ENCODE results near the gene ASTL. TPM values are rescaled to one million over a fixed set of nuclear protein-coding genes. Genes with fewer than 3 reads are reported as not detected.
"Not testable (repeated sequence)": the region's sequence is repeated elsewhere in the genome, so short reads cannot be mapped to it uniquely, and the experiment has no call there.

The ASTL gene
- total RNA-seq, 2 experiments from 2014 or later = 0.34 TPM; not detected in 1

DNA sequence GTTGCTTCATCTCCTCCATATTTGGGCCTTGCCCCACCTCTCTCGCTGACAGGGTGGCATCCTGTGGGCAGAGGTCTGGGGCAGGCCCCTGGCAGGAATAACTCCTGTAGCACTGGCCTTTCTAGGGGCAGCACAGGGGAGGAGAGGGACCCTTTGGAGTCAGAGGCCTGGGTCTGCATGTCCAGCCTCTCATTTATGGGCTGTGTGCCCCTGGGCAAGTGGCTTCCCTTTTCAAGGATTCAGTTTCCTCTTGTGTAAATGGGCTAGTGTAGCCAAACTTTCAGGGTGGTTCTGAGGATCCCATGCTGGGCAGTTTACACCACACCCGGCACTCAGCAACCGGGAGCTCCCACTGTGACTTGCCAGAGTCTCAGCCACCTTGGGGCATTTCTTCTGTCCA lies 45.4 kb downstream of the ASTL start:
- ChIA-PET POLR2A (interaction anchor here (1.0 kb wide), 1 partner anchor 14 kb away, joined by 3 read pairs; no protein-coding TSS in a partner anchor), CTCF (interaction anchor here (0.8 to 1.8 kb wide), 2 partner anchors 9 to 82 kb away, joined by 3 to 8 read pairs; no protein-coding TSS in a partner anchor)
- Mint-ChIP-seq H3K9me3 (ENCODE audit: insufficient read depth) (no peaks in the 10 kb centered on the region), H3K27me3 (ENCODE audit: low read depth) (peaks cover 2% of the 10 kb centered on the region), H3K4me3 (no peak overlapping the region), H3K36me3 (ENCODE audit: low read depth) (no peaks in the 10 kb centered on the region), H3K27ac (no peak overlapping the region), H3K4me1 (ENCODE audit: low read depth) (no peaks in the 10 kb centered on the region)
- no peak for ATAC-seq
- no peak for DNase-seq

DNA sequence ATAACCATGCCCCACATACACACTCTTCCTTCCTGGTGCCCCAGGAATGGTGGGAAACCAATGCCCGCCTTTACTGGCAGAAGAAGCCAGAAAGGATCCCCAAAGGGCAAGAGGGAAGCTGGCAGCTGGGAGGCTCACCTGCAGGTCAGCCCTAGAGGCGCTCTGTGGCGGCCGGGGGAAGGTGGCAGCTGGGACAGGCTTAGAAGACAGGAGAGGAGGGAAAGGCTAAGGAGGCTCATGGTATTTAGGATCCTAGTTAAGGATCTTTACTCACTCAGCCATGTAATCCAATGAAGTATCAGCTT lies 45.8 kb downstream of the ASTL start:
- H3K9me3 Mint-ChIP-seq (ENCODE audit: insufficient read depth) = no peaks in the 10 kb centered on the region
- ATAC-seq (no peak), DNase-seq (no peak)
- no peak overlapping the region for H3K4me3 Mint-ChIP-seq
- no peaks in the 10 kb centered on the region for H3K36me3 Mint-ChIP-seq (ENCODE audit: low read depth)
- H3K27ac Mint-ChIP-seq = no peak overlapping the region
- POLR2A ChIA-PET = interaction anchor here (1.0 kb wide), 1 partner anchor 13 kb away, joined by 3 read pairs; no protein-coding TSS in a partner anchor
- no peaks in the 10 kb centered on the region for H3K4me1 Mint-ChIP-seq (ENCODE audit: low read depth)
- CTCF ChIA-PET = interaction anchor here (0.8 to 1.8 kb wide), 2 partner anchors 9 to 82 kb away, joined by 3 to 8 read pairs; no protein-coding TSS in a partner anchor
- peaks cover 2% of the 10 kb centered on the region for H3K27me3 Mint-ChIP-seq (ENCODE audit: low read depth)

DNA sequence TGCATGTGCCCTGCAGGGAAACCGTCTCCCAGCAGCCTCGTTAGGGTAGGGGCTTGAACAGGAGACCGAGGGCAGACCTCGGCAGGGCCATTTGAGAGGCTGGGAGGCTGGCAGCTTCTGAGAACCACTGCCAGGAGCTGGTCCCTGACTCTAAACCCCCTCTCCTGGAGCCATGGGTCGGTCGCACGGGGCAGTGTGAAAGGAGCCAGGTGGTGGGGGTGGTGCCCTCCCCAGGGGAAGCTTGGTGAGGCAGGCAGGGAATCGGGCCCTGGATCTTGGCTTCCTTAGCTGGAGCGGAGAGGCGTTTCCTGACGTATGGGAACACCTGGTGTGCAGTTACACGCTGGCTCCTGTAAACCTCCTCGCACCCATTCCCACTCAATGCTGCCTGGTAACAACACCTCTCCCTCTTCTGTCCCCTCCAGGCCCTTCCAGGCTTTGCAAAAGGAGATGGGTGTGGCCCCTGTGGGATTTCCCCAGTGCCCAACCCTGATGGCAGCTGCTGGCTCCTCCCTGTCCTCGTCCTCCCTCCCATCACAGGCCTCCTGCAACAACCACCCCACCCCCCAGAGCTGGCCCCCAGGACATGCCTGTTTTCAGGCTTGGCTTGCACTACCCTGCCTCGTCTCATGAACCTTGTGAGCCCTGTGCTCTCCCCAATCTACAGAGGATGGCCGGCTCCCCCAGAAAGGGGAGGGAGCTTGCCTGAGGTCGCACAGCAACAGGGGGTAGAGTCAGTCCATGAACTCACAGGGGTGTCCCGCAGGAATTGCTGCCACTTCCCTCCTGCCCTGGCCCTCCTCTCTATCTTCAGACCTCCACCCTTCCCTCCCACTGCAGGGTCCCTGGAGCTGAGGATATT lies 46.4 kb downstream of the ASTL start:
- H3K27ac Mint-ChIP-seq = no peak overlapping the region
- no peaks in the 10 kb centered on the region for H3K9me3 Mint-ChIP-seq (ENCODE audit: insufficient read depth)
- no peak for DNase-seq
- H3K27me3 Mint-ChIP-seq (ENCODE audit: low read depth) = peaks cover 4% of the 10 kb centered on the region
- ChIA-PET POLR2A (no interaction called here), CTCF (interaction anchor here (1.3 to 1.8 kb wide), 2 partner anchors 17 to 83 kb away, joined by 3 to 8 read pairs; no protein-coding TSS in a partner anchor)
- H3K36me3 Mint-ChIP-seq (ENCODE audit: low read depth) = no peaks in the 10 kb centered on the region
- H3K4me1 Mint-ChIP-seq (ENCODE audit: low read depth) = no peaks in the 10 kb centered on the region
- no peak for ATAC-seq
- no peak overlapping the region for H3K4me3 Mint-ChIP-seq

DNA sequence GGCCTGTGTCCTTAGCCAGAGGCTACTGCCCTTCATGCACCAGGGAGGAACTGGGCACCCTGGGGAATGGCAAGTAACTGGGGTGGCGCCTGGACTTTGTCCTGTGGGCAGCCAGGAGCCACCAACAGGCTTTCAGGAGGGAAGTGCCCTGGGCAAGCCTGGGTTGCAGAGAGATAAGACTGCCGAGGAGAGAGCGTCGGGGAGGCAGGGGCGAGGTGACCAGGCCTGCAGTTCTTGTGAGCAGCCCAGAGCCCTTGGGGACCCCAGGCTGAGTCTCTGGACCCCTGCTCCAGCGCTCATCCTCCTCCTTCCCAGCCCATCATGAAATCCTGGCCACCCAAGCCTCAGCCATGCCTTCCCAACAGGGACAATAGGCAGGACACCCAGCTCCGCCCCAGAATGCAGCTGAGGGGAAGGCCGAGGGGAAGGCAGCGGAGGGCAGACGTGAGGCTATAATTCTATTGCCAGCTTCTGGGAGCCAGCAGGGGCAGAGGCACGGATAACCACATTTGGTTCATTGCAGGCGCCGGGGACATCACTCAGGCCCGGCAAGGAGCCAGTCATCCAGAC lies 47.1 kb downstream of the ASTL start:
- ChIA-PET CTCF (interaction anchor here (1.3 kb wide), 1 partner anchor 16 kb away, joined by 3 read pairs; no protein-coding TSS in a partner anchor), POLR2A (no interaction called here)
- Mint-ChIP-seq H3K36me3 (ENCODE audit: low read depth) (no peaks in the 10 kb centered on the region), H3K27me3 (ENCODE audit: low read depth) (peaks cover 4% of the 10 kb centered on the region), H3K4me3 (no peak overlapping the region), H3K27ac (no peak overlapping the region), H3K4me1 (ENCODE audit: low read depth) (no peaks in the 10 kb centered on the region), H3K9me3 (ENCODE audit: insufficient read depth) (no peaks in the 10 kb centered on the region)
- ATAC-seq (no peak), DNase-seq (no peak)

DNA sequence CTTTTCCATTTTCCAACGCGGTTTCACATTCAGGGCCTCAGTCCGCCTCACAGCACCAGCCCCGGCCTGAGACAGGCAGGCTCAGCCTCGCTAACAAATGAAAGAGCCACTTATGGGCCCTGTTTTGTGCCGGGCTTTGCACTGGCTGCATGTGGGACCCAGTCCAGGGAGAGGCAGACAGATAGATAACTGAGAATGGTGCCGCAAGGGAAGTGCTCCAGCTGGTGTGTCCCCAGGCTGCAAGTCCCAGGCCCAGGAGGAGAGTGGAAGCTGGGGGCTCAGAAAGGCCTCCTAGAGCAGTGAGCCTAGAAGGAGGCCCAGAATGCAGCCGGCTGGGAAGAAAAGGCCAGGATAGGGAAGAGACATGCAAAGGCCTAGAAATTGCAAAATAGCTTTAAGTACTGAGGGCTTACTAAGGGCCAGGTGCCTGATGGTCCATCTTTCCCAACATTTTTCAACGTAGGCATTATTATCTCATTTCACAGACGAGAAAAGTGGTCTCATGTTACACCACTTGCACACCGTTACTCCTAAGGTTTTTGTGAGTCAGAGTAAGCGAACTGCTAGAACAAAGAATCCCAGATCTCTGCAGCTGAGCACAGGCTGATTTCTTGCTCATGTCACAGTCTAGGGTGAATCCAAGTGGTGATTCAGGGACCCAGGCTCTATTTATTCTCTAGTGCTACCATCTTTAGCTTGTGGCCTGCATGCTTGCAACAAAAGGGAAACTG lies 47.9 kb downstream of the ASTL start:
- H3K27ac Mint-ChIP-seq = no peak overlapping the region
- no peaks in the 10 kb centered on the region for H3K36me3 Mint-ChIP-seq (ENCODE audit: low read depth)
- no peak for ATAC-seq
- no peak overlapping the region for H3K4me3 Mint-ChIP-seq
- no peak for DNase-seq
- POLR2A ChIA-PET = no interaction called here
- no peaks in the 10 kb centered on the region for H3K9me3 Mint-ChIP-seq (ENCODE audit: insufficient read depth)
- peaks cover 4% of the 10 kb centered on the region for H3K27me3 Mint-ChIP-seq (ENCODE audit: low read depth)
- no peaks in the 10 kb centered on the region for H3K4me1 Mint-ChIP-seq (ENCODE audit: low read depth)
- CTCF ChIA-PET = interaction anchor here (1.3 kb wide), 1 partner anchor 15 kb away, joined by 3 read pairs; no protein-coding TSS in a partner anchor

DNA sequence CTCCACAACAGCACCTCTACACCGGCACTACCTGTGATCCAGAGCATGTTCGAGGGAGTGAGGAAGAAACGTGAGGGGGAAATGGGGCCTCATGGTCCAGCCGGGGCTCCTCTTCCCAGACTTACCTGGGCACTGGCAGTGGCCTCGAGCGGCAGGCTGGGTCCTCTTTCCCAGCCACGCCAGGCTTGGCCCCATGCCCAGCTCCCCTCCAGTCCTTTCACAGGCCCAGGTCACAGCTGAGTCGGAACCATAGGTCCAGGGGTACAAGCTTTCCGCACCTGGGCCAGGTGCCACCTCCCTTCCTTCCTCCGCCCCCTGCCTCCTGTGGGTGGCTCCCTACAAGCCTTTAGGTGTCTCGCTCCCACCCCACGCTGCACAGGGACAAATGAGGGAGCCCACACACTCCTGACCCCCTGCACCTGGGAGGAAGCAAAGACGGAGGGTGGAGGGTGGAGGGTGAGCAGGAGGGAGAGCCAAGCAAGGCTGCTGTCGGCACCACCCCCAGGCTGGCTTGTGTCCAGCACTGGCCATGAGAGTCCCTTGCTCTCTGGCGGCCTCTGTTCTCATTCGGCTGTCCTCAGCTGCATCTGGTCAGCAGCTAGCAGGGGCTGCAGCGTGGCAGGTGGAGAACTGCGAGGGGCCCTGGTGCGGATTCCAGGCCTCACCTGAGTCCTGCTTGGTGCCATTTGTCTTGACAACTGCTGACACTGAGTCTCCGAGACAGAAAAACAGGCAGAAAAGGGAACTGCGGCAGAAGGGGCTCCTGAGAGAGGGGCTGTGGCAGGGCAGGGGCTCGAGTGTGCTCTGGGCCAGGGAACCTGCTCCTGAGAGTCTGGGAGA lies 48.7 kb downstream of the ASTL start:
- peaks cover 4% of the 10 kb centered on the region for H3K27me3 Mint-ChIP-seq (ENCODE audit: low read depth)
- no peak overlapping the region for H3K27ac Mint-ChIP-seq
- no peak for DNase-seq
- ChIA-PET POLR2A (interaction anchor here (0.7 kb wide), 1 partner anchor 12 kb away, joined by 3 read pairs; no protein-coding TSS in a partner anchor), CTCF (no interaction called here)
- H3K4me3 Mint-ChIP-seq = no peak overlapping the region
- ATAC-seq = no peak
- no peaks in the 10 kb centered on the region for H3K4me1 Mint-ChIP-seq (ENCODE audit: low read depth)
- no peaks in the 10 kb centered on the region for H3K36me3 Mint-ChIP-seq (ENCODE audit: low read depth)
- no peaks in the 10 kb centered on the region for H3K9me3 Mint-ChIP-seq (ENCODE audit: insufficient read depth)

DNA sequence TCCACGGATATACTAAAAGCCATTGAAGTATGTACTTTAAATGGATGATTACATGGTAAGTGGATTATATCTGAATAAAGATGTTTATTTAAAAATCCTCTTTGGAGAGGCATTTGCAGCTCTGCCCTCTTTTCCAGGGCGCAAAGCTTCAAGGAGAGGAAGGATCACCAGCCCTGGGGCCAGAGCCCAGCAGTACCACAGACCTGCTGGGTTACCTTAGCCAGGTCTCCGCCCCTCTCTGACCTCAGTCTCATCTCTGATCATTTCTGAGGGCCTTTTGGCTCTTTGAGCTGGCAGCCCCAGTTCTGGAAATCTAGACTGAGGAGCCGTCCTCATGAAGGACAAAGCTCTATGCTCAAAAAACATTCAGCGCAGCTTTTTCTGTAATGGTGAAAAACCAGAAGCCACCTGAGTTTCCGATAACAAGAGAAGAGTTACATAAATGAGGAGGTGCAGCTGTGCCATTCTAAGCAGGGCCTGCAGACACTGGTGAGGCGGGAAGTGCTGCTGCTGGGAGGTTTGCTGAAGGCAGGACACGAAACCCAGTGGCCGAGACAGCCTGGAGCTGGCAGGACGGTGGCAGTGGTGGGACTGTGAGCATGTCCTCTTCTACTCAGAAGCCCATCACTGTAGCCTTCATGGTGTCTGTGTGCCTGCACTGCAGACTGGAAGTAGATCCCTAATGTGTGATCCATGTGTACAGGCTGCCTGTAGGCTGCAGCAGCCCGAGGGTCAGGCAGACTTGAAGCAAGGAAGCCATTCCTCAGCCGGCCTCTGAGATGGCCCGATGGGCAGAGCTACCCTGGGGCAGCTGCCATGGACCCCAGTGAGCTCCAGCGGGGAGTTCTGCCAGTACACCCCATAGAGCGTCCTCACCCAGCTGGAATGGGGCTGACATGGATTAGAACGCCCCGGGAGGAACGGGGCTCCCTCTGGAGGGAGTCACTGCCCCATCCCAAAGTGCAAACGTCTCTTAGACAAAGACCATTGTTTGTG lies 49.7 kb downstream of the ASTL start:
- Mint-ChIP-seq H3K4me3 (no peak overlapping the region), H3K4me1 (ENCODE audit: low read depth) (no peaks in the 10 kb centered on the region), H3K36me3 (ENCODE audit: low read depth) (no peaks in the 10 kb centered on the region), H3K9me3 (ENCODE audit: insufficient read depth) (no peaks in the 10 kb centered on the region), H3K27ac (no peak overlapping the region), H3K27me3 (ENCODE audit: low read depth) (peaks cover 2% of the 10 kb centered on the region)
- ChIA-PET CTCF (no interaction called here), POLR2A (interaction anchor here (0.7 kb wide), 1 partner anchor 13 kb away, joined by 3 read pairs; no protein-coding TSS in a partner anchor)
- ATAC-seq = no peak
- DNase-seq = no peak

DNA sequence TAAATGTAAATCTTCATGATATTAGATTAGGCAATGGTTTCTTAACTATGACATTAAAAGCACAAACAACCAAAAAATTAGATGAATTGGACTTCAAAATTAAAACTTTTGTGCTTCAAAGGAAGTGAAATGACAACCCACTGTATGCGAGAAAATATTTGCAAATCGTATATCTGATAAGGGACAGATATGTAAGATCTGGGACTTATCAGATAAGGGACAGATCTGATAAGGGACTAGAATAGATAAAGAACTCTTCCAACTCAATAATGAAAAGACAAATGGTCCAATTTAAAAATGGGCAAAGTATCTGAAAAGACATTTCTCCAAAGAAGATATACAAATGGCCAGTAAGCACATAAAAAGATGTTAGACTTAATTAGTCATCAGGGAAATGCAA lies 51.2 kb downstream of the ASTL start:
- Mint-ChIP-seq H3K4me3 (no peak overlapping the region), H3K27me3 (ENCODE audit: low read depth) (peaks cover 2% of the 10 kb centered on the region), H3K9me3 (ENCODE audit: insufficient read depth) (no peaks in the 10 kb centered on the region), H3K4me1 (ENCODE audit: low read depth) (no peaks in the 10 kb centered on the region), H3K36me3 (ENCODE audit: low read depth) (no peaks in the 10 kb centered on the region), H3K27ac (no peak overlapping the region)
- ATAC-seq (no peak), DNase-seq (no peak)
- ChIA-PET CTCF (no interaction called here), POLR2A (no interaction called here)

DNA sequence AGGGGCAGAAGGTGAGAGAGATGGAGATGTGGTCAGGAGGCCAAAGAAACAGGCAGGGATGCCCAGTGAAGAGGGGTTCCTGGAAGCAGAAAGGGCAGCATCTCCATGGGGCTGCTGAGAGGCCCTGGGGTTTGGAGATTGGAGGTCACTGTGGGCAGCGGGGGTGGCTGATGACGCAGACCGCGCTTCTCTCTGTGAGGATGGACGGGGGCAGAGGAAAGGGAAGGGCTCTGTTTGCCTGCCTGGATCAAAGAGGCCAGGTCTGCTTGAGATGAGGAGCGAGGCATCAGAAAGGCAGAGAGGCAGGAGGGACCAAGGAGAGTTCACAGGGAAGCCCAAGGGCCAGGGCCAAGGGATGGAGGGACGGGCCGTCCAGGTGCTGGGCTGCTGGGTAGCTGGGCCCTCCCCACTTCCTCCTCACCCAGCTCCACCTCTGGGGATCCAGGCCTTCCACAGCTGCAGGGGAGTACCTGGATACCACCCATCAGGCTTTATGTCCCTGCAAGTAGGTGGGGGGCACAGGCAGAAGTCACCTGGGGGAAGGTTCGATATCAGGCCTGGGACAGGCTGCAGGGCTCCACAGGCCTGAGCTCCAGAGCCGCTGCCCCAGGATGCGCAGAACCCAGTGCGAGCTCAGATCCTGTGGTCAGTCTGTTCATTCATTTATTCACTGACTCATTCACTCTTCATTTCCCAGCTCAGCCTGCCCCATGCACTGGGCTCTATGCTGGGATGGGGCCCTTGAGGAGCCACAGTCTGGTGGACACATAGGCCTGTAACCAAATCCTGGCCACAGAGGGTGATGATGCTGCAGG lies 52.6 kb downstream of the ASTL start:
- no peak for DNase-seq
- ATAC-seq = no peak
- ChIA-PET CTCF (no interaction called here), POLR2A (no interaction called here)
- Mint-ChIP-seq H3K9me3 (ENCODE audit: insufficient read depth) (no peaks in the 10 kb centered on the region), H3K36me3 (ENCODE audit: low read depth) (no peaks in the 10 kb centered on the region), H3K4me1 (ENCODE audit: low read depth) (no peaks in the 10 kb centered on the region), H3K4me3 (no peak overlapping the region), H3K27ac (no peak overlapping the region), H3K27me3 (ENCODE audit: low read depth) (peaks cover 2% of the 10 kb centered on the region)

DNA sequence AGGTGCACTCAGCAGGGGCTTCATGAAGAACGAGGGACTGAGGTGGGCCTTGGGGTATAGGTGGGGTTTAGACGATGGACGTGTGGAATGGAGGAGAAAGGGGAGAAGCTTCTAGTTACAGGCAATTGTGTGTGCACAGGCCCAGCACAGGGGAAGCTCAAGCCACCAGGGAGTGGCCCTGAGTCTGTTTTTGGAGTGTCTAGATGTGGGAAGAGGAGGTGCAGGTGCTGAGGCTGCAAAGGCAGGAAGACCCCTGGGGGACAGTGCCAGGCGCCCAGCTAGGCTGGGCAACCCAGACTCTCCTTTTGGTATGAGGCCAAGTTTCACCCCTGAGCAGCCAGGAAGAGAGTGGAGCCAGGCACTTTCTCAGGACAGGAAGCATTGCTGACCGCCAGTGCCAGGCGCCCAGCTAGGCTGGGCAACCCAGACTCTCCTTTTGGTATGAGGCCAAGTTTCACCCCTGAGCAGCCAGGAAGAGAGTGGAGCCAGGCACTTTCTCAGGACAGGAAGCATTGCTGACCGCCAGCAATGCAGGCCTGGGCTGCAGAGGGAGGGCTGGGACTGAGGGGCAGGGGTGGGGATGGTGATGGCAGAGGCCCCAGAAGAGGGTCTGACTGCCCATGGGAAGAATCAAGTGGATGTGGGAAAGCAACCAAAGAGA lies 53.3 kb downstream of the ASTL start:
- DNase-seq; H3K9me3 Mint-ChIP-seq (ENCODE audit: insufficient read depth); CTCF ChIA-PET; H3K36me3 Mint-ChIP-seq (ENCODE audit: low read depth); ATAC-seq; POLR2A ChIA-PET; H3K4me1 Mint-ChIP-seq (ENCODE audit: low read depth); H3K27me3 Mint-ChIP-seq (ENCODE audit: low read depth); H3K4me3 Mint-ChIP-seq: not testable (repeated sequence)
- peak overlapping the region; percentile 60 for H3K27ac Mint-ChIP-seq

All from activated CD8-positive, alpha-beta T cell treated with anti-CD3 and anti-CD28 coated beads, Interleukin-2, amount 10 ng/mL, durations not matched to agents 7 days and 5 days (primary cell).